ENCODE data around the gene SLC7A6. TPM values are rescaled to one million over a fixed set of nuclear protein-coding genes. Genes with fewer than 3 reads are reported as not detected.

Gene SLC7A6
- total RNA-seq, 1 experiment from 2014 or later: 6.5 TPM

DNA sequence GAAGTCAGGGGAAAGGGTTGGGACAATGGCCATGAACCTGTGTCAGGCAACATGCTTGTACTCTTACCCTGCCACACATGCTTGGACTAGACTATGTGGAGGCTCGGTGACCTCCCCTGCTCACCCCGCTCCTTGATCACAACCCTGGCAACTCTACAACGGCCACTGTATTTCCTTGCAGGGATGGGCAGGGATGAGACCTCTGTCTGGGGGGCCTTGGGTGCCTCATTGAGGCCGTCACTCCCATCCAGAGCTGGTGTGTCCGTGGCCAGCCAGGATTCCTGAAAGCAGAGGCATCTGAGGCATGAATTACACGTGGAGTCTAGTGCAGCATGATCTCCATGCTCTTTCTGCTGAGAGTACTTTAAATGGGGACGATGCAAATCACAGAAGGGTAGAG lies 18.2 kb upstream of the SLC7A6 start:
- DNase-seq: no peak
- no peaks in the 10 kb centered on the region for H3K36me3 ChIP-seq

DNA sequence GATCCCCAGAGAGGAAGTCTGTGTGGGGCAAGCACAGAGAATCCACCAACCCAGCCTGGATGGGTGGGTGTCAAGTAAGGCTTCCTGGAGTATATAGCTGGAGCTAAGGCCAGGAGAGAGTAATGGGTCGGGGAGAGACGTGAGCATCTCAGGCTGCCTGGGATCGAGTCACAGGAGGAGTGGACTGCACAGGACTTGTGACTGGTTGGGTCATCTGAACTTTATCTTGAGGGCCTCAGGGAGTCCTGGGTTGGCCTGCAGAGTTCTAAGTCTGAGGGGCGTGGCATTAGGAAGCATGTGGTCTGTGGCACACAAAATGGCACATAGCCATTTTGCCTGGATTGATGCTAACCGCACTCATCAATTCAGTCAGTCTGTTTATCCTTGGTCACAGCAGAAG lies 17.7 kb upstream of the SLC7A6 start:
- Histone ChIP-seq H3K36me3 (no peaks in the 10 kb centered on the region), H3K27me3 (no peaks in the 10 kb centered on the region), H3K4me3 (no peak overlapping the region), H3K9me3 (no peaks in the 10 kb centered on the region)
- no peak for DNase-seq

More for the DNA sequence above, 18.2 kb upstream of the SLC7A6 start:
- Histone ChIP-seq H3K9me3 (no peaks in the 10 kb centered on the region), H3K4me3 (peak overlapping the region; percentile 82), H3K27me3 (no peaks in the 10 kb centered on the region)

- no peak for DNase-seq
Measured at GRCh38 chr16:68247400-68247799, 16.9 kb upstream of the SLC7A6 start.

DNA sequence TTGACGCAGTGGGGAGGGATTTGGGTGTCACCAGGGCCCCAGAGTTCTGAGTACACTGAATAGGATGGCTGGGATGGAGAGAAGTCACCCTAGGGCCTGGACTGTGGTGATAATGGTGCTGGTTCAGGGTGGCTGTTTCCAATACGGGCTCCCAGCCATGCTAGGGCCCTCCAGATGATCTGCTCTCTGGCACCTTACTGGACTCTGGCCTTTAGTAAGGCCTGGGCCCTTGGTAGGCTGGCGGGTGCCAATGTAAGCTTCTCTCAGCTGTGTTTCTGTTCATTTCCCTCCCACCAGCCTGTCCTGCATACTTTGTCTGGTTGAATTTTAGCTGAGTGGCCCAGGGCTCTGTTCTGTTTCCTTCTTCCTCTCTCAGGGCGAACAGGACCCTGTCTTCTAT lies 16.4 kb upstream of the SLC7A6 start:
- Histone ChIP-seq H3K27me3 (no peaks in the 10 kb centered on the region), H3K9me3 (no peaks in the 10 kb centered on the region), H3K4me3 (no peak overlapping the region), H3K36me3 (no peaks in the 10 kb centered on the region)
- no peak for DNase-seq

More at GRCh38 chr16:68247400-68247799, 16.9 kb upstream of the SLC7A6 start:
- no peak overlapping the region for H3K4me3 ChIP-seq
- no peaks in the 10 kb centered on the region for H3K9me3 ChIP-seq
- no peaks in the 10 kb centered on the region for H3K27me3 ChIP-seq
- no peaks in the 10 kb centered on the region for H3K36me3 ChIP-seq

DNA sequence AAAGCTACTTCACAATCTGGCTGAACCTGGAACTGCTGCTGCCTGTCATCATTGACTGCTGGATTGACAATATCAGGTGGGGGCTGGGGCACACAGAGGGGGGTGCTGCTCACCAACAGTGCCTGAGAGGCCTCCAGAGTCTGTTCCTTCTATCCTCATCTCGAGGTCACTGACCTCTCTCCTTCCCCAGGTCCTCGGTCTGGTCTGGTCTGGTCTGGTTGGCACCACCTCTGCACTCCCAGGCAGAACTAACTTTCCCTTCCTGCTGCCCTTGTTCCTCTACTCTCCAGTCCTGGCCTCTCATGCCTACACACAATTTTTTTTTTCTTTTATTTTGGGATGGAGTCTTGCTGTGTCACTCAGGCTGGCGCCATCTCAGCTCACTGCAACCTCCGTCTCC lies 15.0 kb upstream of the SLC7A6 start:
- Histone ChIP-seq H3K4me3 (no peak overlapping the region), H3K27me3 (no peaks in the 10 kb centered on the region), H3K36me3 (no peaks in the 10 kb centered on the region), H3K9me3 (no peaks in the 10 kb centered on the region)
- DNase-seq: no peak

DNA sequence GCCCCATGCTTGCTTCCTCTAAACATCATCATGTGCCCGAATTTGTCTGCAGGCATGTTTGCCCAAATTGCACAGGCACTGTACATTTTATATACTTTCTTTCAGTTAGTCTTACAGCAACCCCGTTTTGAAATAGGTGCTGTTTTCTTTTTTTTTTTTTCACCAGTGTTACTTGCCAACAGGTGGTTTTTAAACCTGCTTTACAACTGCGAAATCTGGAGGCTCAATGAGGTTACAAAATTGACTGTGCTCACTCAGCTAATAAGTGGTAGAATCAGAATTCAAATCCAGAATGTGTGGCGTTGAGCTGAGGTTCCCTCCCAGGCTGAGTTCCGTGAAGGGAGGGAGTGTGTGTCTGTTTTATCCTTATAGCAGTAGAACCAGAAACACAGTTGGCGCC lies 13.4 kb upstream of the SLC7A6 start:
- Histone ChIP-seq H3K4me3 (no peak overlapping the region), H3K9me3 (no peaks in the 10 kb centered on the region), H3K27me3 (no peaks in the 10 kb centered on the region), H3K36me3 (no peaks in the 10 kb centered on the region)
- DNase-seq: no peak

DNA sequence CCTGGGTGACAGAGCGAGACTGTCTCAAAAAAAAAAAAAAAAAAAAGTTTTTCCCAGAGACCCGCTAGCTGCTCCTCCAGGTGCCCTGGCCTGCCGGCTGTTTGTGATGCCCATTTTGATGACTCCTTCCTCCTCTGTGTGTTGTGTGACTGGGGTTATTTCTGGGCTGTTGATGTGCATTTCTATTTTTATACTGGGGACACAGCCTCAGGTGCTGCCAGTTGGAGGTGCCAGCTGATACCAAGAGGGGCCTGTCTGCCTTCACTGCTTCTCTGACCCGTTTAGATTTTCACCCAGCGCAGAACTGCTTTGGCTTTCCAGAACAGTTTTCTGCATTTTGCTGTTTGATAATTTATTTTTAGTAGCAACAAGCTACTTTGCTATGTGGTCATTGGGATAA lies 12.5 kb upstream of the SLC7A6 start:
- Histone ChIP-seq H3K9me3 (no peaks in the 10 kb centered on the region), H3K4me3 (no peak overlapping the region), H3K27me3 (no peaks in the 10 kb centered on the region), H3K36me3 (no peaks in the 10 kb centered on the region)
- no peak for DNase-seq

DNA sequence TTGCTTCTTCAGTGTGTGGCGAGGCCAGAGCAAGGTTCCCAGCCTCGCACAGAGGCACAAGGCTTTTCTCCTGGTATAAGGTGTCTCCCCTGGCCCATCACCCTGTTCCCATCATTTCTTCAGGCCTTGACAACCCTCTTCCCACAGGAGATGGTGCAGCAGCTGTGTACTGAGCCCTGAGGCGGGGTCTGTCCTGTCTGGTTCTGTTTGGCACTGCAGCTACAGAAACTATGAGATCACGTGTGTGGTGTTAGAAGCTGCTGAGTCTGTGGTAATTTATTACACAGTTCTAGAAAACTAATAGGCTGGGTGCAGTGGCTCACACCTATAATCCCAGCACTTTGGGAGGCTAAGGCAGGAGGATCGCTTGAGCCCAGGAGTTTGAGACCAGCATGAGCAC lies 11.9 kb upstream of the SLC7A6 start:
- H3K4me3 ChIP-seq: no peak overlapping the region
- no peaks in the 10 kb centered on the region for H3K27me3 ChIP-seq
- no peak for DNase-seq
- no peaks in the 10 kb centered on the region for H3K9me3 ChIP-seq
- no peaks in the 10 kb centered on the region for H3K36me3 ChIP-seq

GRCh38 chr16:68253721-68254120 lies 10.6 kb upstream of the SLC7A6 start:
- Histone ChIP-seq H3K36me3 (no peaks in the 10 kb centered on the region), H3K27me3 (no peaks in the 10 kb centered on the region), H3K4me3 (no peak overlapping the region)

GRCh38 chr16:68255712-68256111 lies 8.6 kb upstream of the SLC7A6 start:
- DNase-seq: no peak
- no peaks in the 10 kb centered on the region for H3K9me3 ChIP-seq
- no peaks in the 10 kb centered on the region for H3K27me3 ChIP-seq
- H3K36me3 ChIP-seq: no peaks in the 10 kb centered on the region
- no peak overlapping the region for H3K4me3 ChIP-seq

More at GRCh38 chr16:68253721-68254120, 10.6 kb upstream of the SLC7A6 start:
- no peaks in the 10 kb centered on the region for H3K9me3 ChIP-seq
- DNase-seq: no peak

DNA sequence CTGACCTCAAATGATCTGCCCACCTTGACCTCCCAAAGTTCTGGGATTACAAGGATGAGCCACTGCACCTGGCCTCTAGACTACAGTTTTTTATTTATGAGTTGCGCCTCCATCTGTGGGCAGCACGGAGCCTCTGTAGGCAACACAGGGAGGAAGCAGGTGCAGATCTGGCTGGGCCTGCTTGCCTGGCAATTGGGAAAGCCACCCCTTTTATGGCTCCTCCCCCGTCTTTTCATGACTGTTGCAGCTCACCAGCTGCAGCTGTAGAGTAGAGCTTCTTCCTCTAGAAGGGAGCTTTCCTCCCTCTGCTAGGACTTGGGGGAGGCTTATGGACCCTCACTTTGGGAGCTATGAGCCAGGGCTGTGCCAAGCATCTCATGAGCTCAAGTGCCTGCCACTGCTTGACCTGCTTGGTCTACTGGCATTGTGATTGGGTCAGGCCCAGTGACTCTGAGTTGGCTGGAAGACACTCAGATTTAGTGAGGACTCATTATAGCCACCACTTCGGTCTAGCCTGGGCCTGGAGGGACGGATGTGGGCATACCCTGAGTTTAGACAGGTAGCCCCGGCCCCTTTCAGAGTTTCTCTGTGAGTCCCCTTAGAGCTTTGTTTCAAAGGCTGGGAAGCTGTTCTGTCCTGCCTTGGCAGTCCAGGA lies 6.9 kb upstream of the SLC7A6 start:
- no peak overlapping the region for H3K4me3 ChIP-seq
- H3K9me3 ChIP-seq: no peaks in the 10 kb centered on the region
- no peaks in the 10 kb centered on the region for H3K27me3 ChIP-seq
- no peak for DNase-seq
- no peaks in the 10 kb centered on the region for H3K36me3 ChIP-seq

DNA sequence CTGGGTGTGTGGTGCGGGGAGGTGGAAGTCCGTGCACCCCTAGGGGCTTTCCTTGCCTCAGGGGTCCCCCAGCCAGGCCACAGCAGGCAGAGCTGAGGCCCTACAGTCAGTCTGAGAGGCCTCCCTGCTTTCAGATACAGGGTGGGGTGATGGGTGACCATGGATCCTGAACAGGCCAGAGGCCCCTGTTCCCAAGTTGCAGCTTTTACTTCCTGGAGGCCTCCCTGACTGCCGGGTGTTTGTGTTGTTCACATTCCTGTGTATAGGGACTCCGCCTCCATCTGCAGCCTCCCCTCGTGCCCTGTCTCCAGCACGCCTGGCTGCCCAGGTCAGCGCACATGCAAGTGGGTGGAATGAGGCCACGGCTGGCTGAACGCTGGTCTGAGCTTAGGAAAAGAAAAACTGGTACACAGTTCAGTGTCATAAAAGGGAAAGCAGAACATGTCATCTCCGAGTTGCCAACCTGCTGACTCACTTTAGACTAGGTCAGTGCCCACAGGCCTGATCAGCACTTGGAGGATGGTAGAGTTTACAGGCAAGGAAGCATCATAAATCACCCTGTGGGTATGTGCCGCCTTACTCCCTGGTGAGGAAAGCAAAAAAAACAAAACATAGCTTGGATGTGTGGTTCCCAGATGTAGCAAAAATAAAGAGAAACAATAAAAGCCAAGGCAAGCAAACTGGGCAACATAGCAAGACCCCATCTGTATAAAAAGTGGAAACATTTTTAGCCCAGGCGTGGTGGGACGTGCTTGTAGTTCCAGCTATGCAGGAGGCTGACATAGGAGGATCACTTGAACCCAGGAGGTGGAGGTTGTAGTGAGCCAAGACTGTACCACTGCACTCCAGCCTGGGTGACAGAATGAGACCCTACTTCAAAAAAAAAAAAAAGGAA lies 6.2 kb upstream of the SLC7A6 start:
- Histone ChIP-seq H3K4me3 (no peak overlapping the region), H3K36me3 (no peaks in the 10 kb centered on the region), H3K27me3 (no peaks in the 10 kb centered on the region), H3K9me3 (no peaks in the 10 kb centered on the region)
- peak; percentile 81 for DNase-seq

- no peaks in the 10 kb centered on the region for H3K36me3 ChIP-seq
- DNase-seq: no peak
Measured at GRCh38 chr16:68259007-68259825, 5.1 kb upstream of the SLC7A6 start.

GRCh38 chr16:68263559-68264127 lies 683 bp upstream of the SLC7A6 start:
- Histone ChIP-seq H3K9me3 (no peaks in the 10 kb centered on the region), H3K36me3 (no peaks in the 10 kb centered on the region; the same call in 1 of the 2 replicates), H3K4me3 (peak overlapping the region; percentile 72), H3K27me3 (no peaks in the 10 kb centered on the region)
- no peak for DNase-seq

More at GRCh38 chr16:68259007-68259825, 5.1 kb upstream of the SLC7A6 start:
- Histone ChIP-seq H3K9me3 (no peaks in the 10 kb centered on the region), H3K27me3 (no peaks in the 10 kb centered on the region), H3K4me3 (no peak overlapping the region)

- Histone ChIP-seq H3K9me3 (no peaks in the 10 kb centered on the region), H3K36me3 (no peaks in the 10 kb centered on the region; the same call in 1 of the 2 replicates)
- peak; percentile 69 for DNase-seq
Measured at GRCh38 chr16:68265078-68265920, 973 bp downstream of the SLC7A6 start.

More at GRCh38 chr16:68265078-68265920, 973 bp downstream of the SLC7A6 start:
- Histone ChIP-seq H3K27me3 (no peaks in the 10 kb centered on the region), H3K4me3 (peak overlapping the region; percentile 72)
